Posterior vena cava (tissue), 2 donors: ENCODE results near the gene RLIM. TPM values are rescaled to one million over a fixed set of nuclear protein-coding genes. Genes with fewer than 3 reads are reported as not detected.
"Not testable (repeated sequence)": the region's sequence is repeated elsewhere in the genome, so short reads cannot be mapped to it uniquely, and the experiment has no call there.

ENCODE experiments used
- DNase-seq: peaks from one replicate; pipeline ENCODE4 v3.0.0-alpha.2; 2020; ENCODE audit warnings: low spot score
- intact Hi-C, 2 donors: fragments of 100-400 bp; cut with DNase I; formaldehyde crosslinking; loops; one replicate each; pipeline versions ENCODE4 v1.14.1 to v1.14.2; 2022 to 2023
- long read RNA-seq, 2 donors: library from polyadenylated mRNA; unstranded; transcript quantifications; one replicate each; pipeline ENCODE4 v2.0.0, GENCODE V29; 2020 to 2021
- total RNA-seq, 2 donors: library from RNA; stranded (reverse); fragmentation: NEBNext Ultra II Directional; extraction: Animal tissue kit (Norgen Biotek cat#: 25700); gene quantifications; one replicate each; pipeline ENCODE4 v1.2.1, GENCODE V29; 2021
- donor health status: DM: yes; HTN: yes; CAD: no.
- donor health status: DM: yes; HTN: yes; CAD: no.

The RLIM gene, protein sequence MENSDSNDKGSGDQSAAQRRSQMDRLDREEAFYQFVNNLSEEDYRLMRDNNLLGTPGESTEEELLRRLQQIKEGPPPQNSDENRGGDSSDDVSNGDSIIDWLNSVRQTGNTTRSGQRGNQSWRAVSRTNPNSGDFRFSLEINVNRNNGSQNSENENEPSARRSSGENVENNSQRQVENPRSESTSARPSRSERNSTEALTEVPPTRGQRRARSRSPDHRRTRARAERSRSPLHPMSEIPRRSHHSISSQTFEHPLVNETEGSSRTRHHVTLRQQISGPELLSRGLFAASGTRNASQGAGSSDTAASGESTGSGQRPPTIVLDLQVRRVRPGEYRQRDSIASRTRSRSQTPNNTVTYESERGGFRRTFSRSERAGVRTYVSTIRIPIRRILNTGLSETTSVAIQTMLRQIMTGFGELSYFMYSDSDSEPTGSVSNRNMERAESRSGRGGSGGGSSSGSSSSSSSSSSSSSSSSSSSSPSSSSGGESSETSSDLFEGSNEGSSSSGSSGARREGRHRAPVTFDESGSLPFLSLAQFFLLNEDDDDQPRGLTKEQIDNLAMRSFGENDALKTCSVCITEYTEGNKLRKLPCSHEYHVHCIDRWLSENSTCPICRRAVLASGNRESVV
- 10 to 100 TPM; 31.6 to 32.9 TPM for total RNA-seq
- long read RNA-seq, donor 1, partial matches to known transcripts = 0 of 4 reads
- long read RNA-seq, donor 1, other reads (novel, unspliced or antisense) = 4 of 4 reads
- long read RNA-seq, donor 2, full-length matches to known transcripts = 18 of 26 reads
- long read RNA-seq, donor 2, partial matches to known transcripts = 0 of 26 reads
- long read RNA-seq, donor 2, other reads (novel, unspliced or antisense) = 8 of 26 reads

DNA sequence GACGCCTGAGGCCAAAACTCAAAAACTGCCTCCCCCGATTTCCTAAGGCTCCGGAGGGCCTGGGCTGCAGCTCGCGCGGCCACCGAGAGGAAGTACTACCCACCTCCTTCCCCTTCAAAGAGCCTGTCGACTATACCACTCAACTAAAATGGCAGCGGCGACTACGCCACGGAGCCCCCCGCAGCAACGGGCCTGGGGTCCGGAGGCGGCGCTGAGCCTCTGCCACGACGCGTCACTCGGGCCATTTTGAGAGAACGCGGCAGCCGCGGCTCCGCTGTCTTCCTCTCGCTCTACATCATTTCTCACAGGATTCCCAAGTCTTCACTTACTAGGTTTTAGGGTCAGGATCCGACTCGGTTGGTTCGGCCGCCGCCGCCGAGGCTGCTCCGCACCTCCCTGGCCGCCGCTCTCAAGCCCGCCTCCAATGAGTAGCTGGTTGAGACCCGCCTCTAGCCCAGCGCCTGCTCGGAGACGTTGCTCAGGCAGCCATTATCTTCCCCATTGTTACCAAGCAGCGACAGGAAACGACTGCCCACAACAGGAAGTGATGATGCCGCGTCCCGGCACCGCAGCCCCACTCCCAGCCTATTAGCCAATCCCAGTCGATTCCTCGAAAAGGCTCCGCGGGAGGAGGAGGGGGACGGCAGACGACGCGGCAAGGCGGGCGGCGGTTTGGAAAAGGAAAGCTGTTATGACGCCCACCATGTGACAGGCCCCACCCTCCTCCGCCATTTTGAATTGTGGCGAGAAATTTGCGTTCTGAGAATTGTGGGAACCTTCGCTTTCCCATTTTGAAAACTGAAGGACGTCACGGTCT is at the start of gene RLIM:
Gene RLIM (minus strand): TSS at position 532 of the 817 bp plus-strand sequence. CDS start 18,647 bp downstream, outside the sequence.
- intact Hi-C loops = no loop called here
- peak; percentile 97 for DNase-seq

DNA sequence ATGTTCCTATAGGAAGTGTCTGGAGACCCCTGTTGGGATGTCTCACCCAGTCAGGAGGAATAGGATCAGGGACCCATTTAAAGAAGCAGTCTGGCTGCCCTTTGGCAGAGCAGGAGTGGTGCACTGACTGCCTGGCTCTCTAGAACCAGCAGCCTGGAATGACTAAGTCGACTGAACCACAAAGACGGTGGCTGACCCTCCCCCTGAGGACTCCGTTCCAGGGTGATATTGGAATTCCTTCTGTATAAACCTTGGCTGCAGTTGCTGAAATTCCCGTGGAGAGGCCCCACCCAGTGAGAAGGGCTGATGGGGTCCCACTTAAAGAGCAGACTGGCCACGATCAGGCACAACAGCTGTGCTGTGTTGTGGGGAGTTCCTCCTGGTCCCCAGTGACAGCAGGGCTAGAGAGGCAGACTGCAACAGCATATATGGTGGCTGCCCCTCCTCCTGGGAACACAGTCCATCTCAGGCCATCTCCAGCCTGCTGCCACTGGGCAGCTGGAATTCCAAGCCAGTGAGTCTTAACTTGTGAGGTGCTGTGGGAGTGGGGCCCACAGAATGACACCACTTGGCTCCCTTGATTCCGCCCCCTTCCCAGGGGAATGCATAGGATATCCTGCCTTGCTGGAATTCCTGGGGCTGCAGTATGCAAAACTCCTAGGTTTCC is 41.8 kb upstream of the RLIM start:
- intact Hi-C loops = no loop called here
- DNase-seq = no peak

DNA sequence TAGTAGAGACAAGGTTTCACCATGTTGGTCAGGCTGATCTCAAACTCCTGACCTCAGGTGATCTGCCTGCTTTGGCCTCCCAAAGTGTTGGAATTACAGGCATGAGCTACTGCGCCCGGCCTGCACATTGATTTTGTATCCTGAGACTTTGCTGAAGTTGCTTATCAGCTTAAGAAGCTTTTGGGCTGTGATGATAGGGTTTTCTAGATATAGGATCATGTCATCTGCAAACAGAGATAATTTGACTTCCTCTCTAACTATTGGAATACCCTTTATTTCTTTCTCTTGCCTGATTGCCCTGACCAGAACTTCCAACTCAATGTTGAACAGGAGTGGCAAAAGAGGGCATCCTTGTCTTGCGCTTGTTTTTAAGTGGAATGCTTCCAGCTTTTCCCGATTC is 40.5 kb upstream of the RLIM start:
- intact Hi-C loops, DNase-seq: not testable (repeated sequence)

DNA sequence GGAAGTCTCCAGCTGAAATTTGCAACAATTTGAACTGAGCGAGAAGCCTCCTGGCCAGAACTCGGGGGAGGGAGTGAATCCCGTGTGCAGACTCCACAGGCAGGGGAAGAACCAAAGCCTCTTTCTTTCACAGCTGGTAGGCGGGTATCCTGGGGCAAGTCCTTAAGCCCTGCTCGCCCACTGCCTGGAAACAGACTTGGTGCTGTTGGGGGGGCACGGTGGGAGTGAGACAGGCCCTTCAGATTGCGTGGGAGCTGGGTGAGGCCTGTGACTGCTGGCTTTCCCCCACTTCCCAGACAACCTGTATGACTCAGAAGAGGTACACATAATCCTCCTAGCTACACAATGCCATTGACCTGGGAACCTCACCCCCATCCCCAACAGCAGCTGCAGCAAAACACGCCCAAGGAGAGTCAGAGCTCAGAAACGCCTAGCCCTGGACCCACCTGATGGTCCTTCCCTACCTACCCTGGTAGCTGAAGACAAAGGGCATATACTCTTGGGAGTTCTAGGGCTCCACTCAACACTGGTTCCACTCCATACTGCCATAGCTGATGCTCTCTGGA is 22.4 kb upstream of the RLIM start:
- intact Hi-C loops = no loop called here
- no peak for DNase-seq

DNA sequence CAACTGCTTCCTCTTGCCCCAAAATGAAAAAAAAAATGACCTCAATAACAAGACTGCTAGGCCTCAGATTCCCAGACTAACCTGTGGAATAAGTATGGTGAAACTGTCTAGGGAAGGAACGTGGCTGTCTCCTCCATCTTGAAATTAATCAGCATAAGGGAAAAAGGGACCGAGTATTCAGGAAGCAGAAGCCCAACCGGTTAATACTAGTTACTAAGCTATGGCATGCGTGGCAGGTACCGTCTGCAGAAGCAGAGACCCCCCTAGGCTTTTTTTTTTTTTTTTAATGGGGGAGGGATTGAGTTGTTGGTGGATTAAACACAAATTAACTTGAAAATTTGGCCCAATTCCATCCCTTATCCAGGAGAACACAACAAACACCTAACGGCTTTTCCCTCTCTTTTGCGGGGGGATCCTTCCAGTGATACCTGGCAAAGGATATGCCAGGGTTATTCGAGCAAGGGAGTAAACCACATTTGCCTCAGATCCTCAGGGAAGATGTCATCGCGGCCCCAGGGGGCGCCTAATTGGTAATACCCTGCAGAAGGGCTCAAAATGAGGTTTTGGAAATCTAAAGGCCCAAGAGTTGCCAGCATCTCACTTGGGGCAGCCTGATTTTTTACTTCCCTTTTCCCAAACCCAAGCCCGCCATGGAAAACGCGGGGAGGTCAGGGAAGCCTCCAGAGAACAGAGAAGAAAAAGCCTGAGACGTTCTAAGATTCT is 893 bp downstream of the RLIM start:
- no peak for DNase-seq
- intact Hi-C loops = no loop called here

DNA sequence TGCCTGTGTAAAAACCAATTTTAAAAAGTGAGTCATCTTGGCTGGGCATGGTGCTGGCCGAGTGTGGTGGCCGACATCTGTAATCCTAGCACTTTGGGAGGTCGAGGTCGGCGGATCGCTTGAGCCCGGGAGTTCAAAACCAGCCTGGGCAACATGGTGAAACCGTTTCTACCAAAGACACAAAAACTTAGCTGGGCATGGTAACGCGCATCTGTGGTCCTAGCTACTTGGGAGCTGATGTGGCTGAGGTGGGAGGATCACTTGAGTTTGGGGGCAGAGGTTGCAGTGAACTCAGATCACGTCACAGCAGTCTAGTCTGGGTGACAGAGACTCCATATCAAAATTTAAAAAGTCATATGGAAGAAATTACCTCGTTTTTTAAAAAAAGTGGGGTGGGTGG is 7.6 kb downstream of the RLIM start:
- intact Hi-C loops = no loop called here
- no peak for DNase-seq

DNA sequence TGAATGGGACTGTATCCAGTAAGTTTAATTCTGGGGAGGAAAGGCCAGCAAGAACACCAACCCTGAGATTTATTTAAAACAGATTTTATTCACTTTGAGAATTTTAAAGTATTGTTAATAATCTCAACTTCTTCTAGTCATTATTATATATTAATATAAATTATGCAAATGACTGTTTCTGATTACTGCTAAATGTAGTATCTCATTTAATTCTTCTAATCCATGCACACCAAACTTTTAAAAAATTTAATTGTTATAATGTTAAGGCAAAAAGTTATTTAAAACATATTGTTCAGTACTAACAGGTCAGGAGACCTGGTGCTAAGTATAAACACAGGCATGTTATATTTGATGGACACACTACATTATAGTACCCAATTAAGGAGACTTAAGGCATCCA is 8.1 kb downstream of the RLIM start:
- intact Hi-C loops = no loop called here
- no peak for DNase-seq

DNA sequence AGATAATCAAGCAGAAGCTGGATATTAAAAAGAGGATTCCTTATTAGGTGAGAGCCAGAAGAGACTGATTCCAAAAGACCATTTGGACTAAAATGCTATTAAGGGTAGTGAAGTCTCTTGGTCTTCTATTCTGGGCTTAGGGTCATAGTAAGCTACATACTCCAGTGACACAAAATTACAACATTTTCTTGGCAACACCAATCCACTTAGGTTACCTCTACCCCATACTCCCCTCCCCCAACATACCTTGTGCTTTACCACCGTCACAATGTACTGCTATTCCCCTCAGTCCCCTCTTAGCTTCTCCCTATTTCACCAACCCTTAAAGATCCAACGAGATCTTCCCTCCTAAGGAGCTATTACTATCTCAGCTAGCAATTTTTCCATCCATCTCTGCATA is 11.4 kb downstream of the RLIM start:
- intact Hi-C loops = no loop called here
- no peak for DNase-seq

DNA sequence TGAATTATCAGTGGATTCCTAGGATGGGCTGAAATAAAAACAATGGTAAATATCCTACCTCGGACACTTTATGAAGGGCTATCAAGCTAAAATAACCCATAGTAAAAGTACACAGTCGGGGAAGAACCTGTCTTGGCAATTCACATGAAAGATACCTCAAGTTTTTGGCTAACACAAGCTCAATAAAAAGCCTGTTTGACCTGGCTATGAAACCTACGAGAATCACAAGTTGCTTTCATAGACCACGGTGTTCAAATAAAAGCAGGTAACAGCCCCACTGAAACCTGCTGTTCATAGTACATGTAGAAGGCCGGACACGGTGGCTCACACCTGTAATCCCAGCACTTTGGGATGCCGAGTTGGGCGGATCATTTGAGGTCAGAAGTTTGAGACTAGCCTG is 12.3 kb downstream of the RLIM start:
- no peak for DNase-seq
- intact Hi-C loops = no loop called here

DNA sequence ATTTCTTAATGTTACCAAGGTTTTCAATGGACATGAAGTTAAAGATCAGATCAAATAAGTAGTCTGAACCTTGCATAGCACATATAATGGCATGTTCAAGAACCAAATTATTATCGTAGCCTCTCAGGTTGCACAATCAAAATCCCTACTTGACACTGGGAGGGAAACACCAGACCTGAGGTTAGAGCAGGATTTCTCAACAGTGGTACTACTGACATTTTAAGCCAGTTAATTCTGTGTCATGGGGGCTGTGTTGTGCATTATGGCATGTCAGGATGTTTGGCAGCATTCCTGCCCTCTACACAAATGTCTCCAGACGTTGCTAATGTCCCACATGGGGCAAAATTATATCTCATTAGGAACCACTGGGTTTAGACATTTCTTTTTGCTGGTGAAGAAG is 20.8 kb downstream of the RLIM start:
- intact Hi-C loops = no loop called here
- no peak for DNase-seq

DNA sequence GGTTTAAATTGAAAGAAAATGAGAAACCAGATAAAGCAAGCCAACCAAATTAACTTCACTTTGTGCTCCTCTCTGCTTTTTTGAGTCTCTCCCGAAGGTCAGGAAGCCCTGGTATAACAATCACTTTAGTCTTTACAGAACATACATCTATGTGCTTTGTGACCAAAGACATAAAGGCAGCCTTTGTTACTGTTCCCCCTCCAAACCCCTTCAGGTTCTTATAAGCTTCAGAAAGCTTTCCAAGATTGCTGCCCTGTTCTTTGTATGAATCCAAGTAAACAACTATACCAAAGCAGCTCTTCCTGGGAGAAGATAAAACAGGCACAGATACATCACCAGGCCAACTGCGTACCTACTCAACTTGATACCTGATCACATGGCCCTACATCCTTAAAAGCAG is 28.7 kb downstream of the RLIM start:
- DNase-seq = no peak
- intact Hi-C loops = no loop called here

DNA sequence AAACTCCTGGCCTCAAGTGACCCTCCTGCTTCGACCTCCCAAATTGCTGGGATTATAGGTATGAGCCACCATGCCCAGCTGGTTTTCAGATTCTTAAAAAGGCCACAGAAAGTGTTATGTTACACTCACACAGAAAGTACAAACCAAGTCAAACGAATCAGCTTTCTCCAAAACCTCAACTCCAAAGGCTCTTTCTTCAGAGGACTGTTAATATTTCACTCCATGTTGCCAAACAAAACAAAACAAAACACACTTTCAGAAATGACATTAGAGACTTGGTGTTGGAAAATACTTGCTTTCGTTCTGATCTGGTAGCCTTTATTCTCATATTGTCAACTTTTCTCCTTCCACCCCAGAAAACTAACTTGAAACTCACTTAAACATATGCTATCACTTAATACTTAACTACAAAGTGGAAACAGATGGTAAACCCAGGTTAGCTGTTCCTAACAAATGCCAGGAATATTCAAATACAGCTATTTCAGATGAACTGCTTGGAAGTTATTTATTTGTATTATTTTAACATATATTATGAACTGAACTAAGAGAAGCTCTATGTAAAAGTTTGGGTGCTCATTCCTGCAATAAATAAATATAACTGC is 34.7 kb downstream of the RLIM start:
- DNase-seq = no peak
- intact Hi-C loops = no loop called here

DNA sequence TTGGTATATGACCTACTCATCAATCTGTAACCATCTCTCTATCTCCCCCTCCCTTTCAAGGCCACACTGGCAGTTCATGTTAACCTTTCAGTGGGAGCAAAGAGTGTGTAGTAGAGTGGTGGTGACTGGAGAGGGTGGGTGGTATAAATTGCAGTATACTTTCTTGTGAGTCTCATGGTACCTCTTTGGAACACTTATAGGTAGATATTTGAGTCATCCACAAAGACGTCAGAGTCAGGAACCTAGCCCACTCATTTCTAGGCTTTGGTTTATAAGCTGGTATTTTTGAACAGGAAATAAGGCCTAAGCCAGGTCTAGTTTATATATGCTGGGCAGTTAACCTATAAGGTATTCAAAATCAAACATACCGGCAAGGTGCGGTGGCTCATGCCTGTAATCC is 36.3 kb downstream of the RLIM start:
- DNase-seq = no peak
- intact Hi-C loops = no loop called here

DNA sequence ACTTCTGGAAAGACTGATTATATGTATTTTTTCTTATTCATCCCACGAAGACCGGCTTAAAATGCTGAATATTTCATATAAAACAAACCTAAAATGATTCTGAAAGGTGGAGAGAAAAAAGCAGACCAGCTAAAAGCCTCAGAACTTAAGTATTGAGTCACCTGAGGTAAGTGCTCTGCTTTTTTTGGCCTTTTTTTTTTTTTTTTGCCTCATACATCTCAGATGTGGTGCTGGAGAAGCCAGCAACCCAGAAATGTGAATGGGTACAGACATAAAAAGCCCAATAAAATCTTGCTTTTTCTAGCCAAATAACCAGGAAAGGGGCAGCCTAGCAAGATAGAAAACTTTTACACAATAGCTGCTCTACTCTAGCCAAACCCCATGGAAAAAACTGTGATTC is 57.0 kb downstream of the RLIM start:
- intact Hi-C loops = loop anchor here in 1 of 2 donors (10.0 kb wide), 1 partner anchor 307 kb away; no protein-coding TSS in a partner anchor
- no peak for DNase-seq

DNA sequence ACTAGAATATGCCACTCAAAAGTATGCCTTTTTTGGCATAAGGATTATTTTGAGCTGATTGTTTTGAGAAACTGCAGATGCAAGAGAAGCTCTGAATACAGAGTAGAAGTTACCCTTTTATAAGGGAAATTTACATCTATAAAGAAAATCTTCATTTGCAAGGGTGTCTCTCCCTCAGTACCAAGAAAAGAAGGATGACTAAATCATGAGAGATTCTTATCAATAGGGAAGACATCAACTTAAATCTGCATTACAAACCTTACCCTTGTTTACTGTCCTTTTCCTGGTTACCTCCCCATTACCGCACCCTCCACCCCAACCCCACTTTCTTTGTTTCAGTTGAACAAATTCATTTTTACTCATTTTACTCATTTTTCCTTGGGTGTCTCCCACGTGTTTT is 62.5 kb downstream of the RLIM start:
- no peak for DNase-seq
- intact Hi-C loops = loop anchor here in 1 of 2 donors (10.0 kb wide), 1 partner anchor 313 kb away; no protein-coding TSS in a partner anchor

DNA sequence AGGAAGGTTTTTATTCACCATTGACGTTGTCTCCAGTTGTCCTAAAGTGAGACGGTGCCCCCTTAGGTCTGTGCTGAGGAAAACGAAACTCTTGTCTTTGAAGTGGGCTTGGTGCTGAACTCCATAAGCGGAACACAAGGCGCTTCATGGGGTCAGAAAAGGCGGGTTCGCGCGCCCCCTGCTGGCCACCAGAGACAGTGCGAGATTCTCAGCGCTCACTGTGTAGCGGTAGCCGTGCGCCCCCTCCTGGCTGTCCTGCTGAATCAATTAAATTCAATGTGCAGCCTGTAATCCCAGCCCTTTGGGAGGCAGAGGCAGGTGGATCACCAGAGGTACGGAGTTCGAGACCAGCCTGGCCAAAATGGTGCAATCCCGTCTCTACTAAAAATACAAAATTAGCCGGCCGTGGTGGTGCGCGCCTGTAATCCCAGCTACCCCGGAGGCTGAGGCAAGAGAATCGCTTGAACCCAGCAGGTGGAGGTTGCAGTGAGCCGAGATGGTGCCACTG is 64.1 kb downstream of the RLIM start:
- DNase-seq = peak; percentile 95
- intact Hi-C loops = loop anchor here in 1 of 2 donors (10.0 kb wide), 1 partner anchor 314 kb away; no protein-coding TSS in a partner anchor

DNA sequence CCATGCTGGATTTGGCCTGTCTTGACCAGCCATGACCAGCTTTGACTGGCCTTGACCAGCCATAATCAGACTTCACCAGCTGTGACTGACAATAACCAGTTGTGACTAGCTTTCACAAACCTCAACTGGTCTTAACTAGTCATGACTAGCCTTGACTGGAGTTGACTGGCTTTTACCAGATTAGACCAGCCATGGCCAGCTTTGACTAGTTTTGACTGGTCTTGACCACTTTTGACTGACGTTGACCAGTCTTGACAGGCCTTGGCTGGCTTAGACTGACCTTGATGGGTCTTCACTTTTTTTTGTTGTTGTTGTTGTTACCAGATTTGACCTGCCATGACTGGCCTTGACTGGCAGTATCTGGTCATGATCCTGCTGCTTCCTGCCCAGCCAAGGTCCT is 67.4 kb downstream of the RLIM start:
- DNase-seq = no peak
- intact Hi-C loops = no loop called here
